ENCODE results near the gene LRRC3. TPM values are rescaled to one million over a fixed set of nuclear protein-coding genes. Genes with fewer than 3 reads are reported as not detected.

LRRC3 gene
- total RNA-seq, 1 experiment from 2014 or later, result 4.7 TPM

GRCh38 chr21:44407493-44407892, 47.8 kb upstream of the LRRC3 start:
- H3K9me3 Mint-ChIP-seq (ENCODE audit: unreplicated experiment), result peaks cover 13% of the 10 kb centered on the region
- H3K4me3 Mint-ChIP-seq (ENCODE audit: unreplicated experiment), result no peak overlapping the region

GRCh38 chr21:44408226-44408625, 47.1 kb upstream of the LRRC3 start:
- no peak overlapping the region for H3K4me3 ChIP-seq (ENCODE audit: low read depth, low read length)
- ChIA-PET CTCF (no interaction called here), POLR2A (no interaction called here)
- no peaks in the 10 kb centered on the region for H3K27me3 ChIP-seq (replicated peaks; ENCODE audit: control insufficient read depth, insufficient read depth, low read length)
- no peaks in the 10 kb centered on the region for H3K36me3 ChIP-seq (ENCODE audit: control insufficient read depth, insufficient read depth, low read length)
- peaks cover 13% of the 10 kb centered on the region for H3K9me3 Mint-ChIP-seq (ENCODE audit: unreplicated experiment)
- intact Hi-C loops (cut with micrococcal nuclease; ENCODE audit: unreplicated experiment), result no loop called here
- peaks cover 4% of the 10 kb centered on the region for H3K27me3 Mint-ChIP-seq (ENCODE audit: insufficient read depth, unreplicated experiment)
- no TSS peak for BruUV-seq (replicated peaks)
- no peak for DNase-seq
- no peak overlapping the region for H3K4me3 Mint-ChIP-seq (ENCODE audit: unreplicated experiment)
- peaks cover 17% of the 10 kb centered on the region for H3K36me3 Mint-ChIP-seq (ENCODE audit: insufficient read depth, unreplicated experiment)
- no peaks in the 10 kb centered on the region for H3K4me1 Mint-ChIP-seq (ENCODE audit: low read depth, unreplicated experiment)
- no peak for TF ChIP-seq CTCF (IDR thresholded peaks at IDR 0.05; ENCODE audit: insufficient read depth in 1 of 2, low read depth in 1 of 2, low read length in 1 of 2, severe bottlenecking in 1 of 2, unreplicated experiment in 1 of 2)
- peak overlapping the region; percentile 51 for H3K27ac Mint-ChIP-seq (ENCODE audit: unreplicated experiment)
- H3K9me3 ChIP-seq, result peaks cover 4% of the 10 kb centered on the region
- H3K4me1 ChIP-seq, result no peaks in the 10 kb centered on the region

More at GRCh38 chr21:44407493-44407892, 47.8 kb upstream of the LRRC3 start:
- no peak overlapping the region for H3K27ac Mint-ChIP-seq (ENCODE audit: unreplicated experiment)
- Histone ChIP-seq H3K9me3 (peaks cover 4% of the 10 kb centered on the region), H3K4me3 (ENCODE audit: low read depth, low read length) (no peak overlapping the region), H3K4me1 (no peaks in the 10 kb centered on the region), H3K36me3 (ENCODE audit: control insufficient read depth, insufficient read depth, low read length) (no peaks in the 10 kb centered on the region), H3K27me3 (replicated peaks; ENCODE audit: control insufficient read depth, insufficient read depth, low read length) (no peaks in the 10 kb centered on the region)
- peaks cover 2% of the 10 kb centered on the region for H3K27me3 Mint-ChIP-seq (ENCODE audit: insufficient read depth, unreplicated experiment)
- TF ChIP-seq CTCF (IDR thresholded peaks at IDR 0.05; ENCODE audit: insufficient read depth in 1 of 2, low read depth in 1 of 2, low read length in 1 of 2, severe bottlenecking in 1 of 2, unreplicated experiment in 1 of 2), result no peak
- DNase-seq, result no peak
- intact Hi-C loops (cut with micrococcal nuclease; ENCODE audit: unreplicated experiment), result no loop called here
- peaks cover 17% of the 10 kb centered on the region for H3K36me3 Mint-ChIP-seq (ENCODE audit: insufficient read depth, unreplicated experiment)
- POLR2A ChIA-PET, result no interaction called here
- BruUV-seq (replicated peaks), result no TSS peak
- CTCF ChIA-PET, result no interaction called here
- no peaks in the 10 kb centered on the region for H3K4me1 Mint-ChIP-seq (ENCODE audit: low read depth, unreplicated experiment)

GRCh38 chr21:44413566-44414290, 41.6 kb upstream of the LRRC3 start:
- H3K4me1 ChIP-seq, result no peaks in the 10 kb centered on the region
- no peaks in the 10 kb centered on the region for H3K36me3 ChIP-seq (ENCODE audit: control insufficient read depth, insufficient read depth, low read length)
- peak in 1 of 2 experiments; percentile 17 for DNase-seq
- no peak overlapping the region for H3K4me3 ChIP-seq (ENCODE audit: low read depth, low read length)
- no TSS peak for BruUV-seq (replicated peaks)
- H3K9me3 ChIP-seq, result no peaks in the 10 kb centered on the region; the same call in 1 of the 2 replicates
- Mint-ChIP-seq H3K36me3 (ENCODE audit: insufficient read depth, unreplicated experiment) (no peaks in the 10 kb centered on the region), H3K27ac (ENCODE audit: unreplicated experiment) (no peak overlapping the region), H3K4me3 (ENCODE audit: unreplicated experiment) (no peak overlapping the region), H3K4me1 (ENCODE audit: low read depth, unreplicated experiment) (no peaks in the 10 kb centered on the region), H3K9me3 (ENCODE audit: unreplicated experiment) (peaks cover 9% of the 10 kb centered on the region), H3K27me3 (ENCODE audit: insufficient read depth, unreplicated experiment) (peaks cover 4% of the 10 kb centered on the region)
- intact Hi-C loops (cut with micrococcal nuclease; ENCODE audit: unreplicated experiment), result no loop called here
- CTCF ChIA-PET, result no interaction called here
- TF ChIP-seq CTCF (IDR thresholded peaks at IDR 0.05; ENCODE audit: insufficient read depth in 1 of 2, low read depth in 1 of 2, low read length in 1 of 2, severe bottlenecking in 1 of 2, unreplicated experiment in 1 of 2), result no peak
- H3K27me3 ChIP-seq (replicated peaks; ENCODE audit: control insufficient read depth, insufficient read depth, low read length), result no peaks in the 10 kb centered on the region
- POLR2A ChIA-PET, result no interaction called here
